Measurements from ENCODE around the gene ESYT3. TPM values are rescaled to one million over a fixed set of nuclear protein-coding genes. Genes with fewer than 3 reads are reported as not detected.
"Not testable (repeated sequence)": the region's sequence is repeated elsewhere in the genome, so short reads cannot be mapped to it uniquely, and the experiment has no call there.

ESYT3 gene
- total RNA-seq, 1 donor from 2014 or later = 0.31 TPM

DNA sequence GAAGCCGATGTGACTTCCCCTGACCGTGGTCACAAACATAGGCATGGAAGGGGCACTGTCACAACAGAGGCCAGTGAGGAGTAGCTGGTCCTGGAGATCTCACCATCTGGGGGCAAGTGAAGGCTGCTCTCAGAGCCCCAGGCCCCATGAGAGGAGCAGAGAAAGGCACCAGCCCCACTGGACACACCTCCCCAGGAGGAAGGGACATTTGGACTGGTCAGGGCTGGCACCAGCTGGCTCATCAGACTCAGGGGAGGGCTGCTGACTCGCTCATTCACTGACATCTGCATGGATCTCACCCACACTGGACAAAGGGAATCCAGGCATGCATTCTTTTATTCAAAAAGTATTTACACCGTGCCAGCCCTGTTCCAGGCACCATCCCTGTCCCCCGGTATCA, 26.8 kb downstream of the ESYT3 start:
- no peak for DNase-seq

DNA sequence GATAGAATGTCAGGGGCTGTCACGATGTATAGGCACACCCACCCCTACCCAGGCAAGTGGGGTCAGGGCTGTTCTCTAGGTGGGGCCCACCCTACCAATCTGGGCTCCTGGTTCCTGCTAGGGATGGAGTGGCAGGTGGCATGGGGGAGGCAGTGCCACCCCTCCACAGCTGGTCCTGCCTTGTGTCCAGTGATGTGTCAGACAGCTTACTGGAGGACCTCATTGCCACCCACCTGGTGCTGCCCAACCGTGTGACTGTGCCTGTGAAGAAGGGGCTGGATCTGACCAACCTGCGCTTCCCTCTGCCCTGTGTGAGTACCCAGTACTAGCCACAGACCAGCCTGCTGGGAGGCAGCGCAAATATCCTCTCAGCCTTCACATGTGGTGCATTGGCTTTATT, 27.5 kb downstream of the ESYT3 start:
- no peak for DNase-seq

DNA sequence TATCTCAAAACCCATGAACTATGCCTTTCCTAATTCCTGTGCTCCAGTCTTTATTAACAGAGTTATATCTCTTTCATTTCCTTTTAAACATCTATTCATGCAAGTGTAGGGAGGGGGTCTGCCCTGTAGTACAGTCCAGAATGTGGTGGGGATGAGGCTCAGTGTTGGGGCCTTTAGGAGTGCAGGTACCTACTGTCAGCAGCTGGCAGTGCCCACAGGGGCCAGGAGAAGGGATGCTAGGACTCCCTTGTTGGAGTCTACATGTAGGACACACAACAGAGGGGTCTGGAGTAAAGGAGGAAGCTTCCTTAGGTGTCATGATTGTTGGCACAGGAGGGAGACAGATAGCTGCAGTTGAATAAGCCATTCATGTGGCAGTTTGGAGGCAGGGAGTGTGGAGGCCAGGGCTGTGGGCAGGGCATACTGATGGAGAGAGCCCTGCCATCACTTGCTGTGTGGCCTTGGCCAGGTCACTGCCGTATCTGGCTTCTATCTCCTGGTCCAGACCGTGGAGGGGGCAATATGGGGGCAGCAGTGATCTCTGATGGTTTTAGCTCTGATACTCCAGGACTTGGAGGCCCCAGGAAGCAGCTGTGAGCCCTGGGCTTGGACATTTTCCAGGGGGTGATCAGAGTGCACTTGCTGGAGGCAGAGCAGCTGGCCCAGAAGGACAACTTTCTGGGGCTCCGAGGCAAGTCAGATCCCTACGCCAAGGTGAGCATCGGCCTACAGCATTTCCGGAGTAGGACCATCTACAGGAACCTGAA, 29.5 kb downstream of the ESYT3 start:
- no peak for DNase-seq

- DNase-seq = no peak
These were observed 30.1 kb downstream of the ESYT3 start for GRCh38 chr3:138464491-138464860.

- DNase-seq = no peak
These were observed 31.0 kb downstream of the ESYT3 start for GRCh38 chr3:138465451-138465850.

DNA sequence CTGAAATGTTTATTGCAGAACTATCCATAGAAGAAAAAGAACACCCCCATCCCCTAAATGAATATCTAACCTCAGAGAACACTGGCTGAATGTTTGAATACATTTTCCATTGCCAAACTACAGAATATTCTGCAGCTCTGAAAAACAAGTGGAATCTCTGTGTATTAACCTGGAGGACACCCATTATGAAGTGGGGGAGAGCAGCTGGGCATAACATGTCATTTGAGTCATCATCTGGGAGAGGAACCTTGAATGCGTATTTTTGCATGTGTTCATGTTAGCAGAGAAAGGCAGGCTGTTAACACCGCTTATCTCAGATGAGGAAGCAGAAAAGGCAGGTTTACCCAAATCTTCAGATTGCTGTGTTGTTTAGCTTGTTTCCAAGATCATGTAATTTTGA, 31.5 kb downstream of the ESYT3 start:
- no peak for DNase-seq

GRCh38 chr3:138467931-138468330, 33.5 kb downstream of the ESYT3 start:
- DNase-seq = no peak

GRCh38 chr3:138468451-138468850, 34.0 kb downstream of the ESYT3 start:
- no peak for DNase-seq

DNA sequence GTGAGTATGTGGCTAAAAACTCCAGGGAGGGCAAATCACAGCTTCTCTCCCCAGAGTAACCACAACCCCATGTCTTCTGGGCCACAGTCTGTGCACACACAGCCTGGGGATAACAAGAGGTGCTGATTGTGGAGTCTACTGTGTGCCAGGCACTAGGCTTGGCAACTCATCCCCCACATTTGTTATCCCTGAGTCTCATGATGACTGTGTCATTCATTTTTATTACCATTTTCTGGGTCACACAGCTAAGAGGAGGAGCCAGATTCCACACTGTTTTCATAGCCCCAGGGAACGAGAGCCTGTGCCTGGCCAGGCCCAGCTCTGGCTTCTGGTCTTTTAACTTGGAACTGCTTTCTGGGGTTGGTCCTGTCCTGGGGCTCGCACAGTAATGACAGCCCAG, 34.5 kb downstream of the ESYT3 start:
- no peak for DNase-seq

DNA sequence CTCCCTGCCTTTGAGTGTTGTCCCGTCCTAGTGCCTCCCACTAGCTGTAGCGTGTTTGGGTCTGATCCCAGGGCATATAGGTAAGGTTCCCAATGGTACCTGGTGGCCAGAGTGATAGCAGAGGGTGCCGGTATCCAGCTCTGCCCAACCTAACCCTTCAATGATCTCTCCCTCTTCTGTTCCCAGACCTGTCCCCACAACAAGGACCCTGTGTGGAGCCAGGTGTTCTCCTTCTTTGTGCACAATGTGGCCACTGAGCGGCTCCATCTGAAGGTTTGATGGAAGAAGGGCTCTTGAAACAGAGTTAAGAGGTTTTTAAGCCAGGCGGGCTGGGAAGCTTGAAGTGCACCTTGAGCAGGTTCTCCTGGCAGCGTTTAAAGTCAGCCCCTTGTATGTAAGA, 35.5 kb downstream of the ESYT3 start:
- DNase-seq = no peak

DNA sequence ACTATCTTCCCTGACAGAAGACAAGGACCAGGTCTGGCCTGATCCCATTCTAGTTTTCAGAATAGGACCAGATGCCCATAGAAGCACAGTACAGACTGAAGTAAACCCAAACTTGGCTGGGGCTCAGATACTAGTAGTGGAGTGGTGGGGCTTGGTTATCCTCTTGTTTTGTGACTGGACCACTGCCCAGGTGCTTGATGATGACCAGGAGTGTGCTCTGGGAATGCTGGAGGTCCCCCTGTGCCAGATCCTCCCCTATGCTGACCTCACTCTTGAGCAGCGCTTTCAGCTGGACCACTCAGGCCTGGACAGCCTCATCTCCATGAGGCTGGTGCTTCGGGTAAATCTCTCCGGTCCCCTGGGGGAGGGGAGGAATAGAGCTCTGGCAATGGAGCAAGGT, 36.3 kb downstream of the ESYT3 start:
- no peak for DNase-seq

- no peak for DNase-seq
These were observed 37.1 kb downstream of the ESYT3 start for GRCh38 chr3:138471481-138471880.

GRCh38 chr3:138472141-138472825, 37.9 kb downstream of the ESYT3 start:
- no peak for DNase-seq

GRCh38 chr3:138473391-138473790, 39.0 kb downstream of the ESYT3 start:
- no peak for DNase-seq

- DNase-seq = no peak
These were observed 39.7 kb downstream of the ESYT3 start for GRCh38 chr3:138474163-138474562.

DNA sequence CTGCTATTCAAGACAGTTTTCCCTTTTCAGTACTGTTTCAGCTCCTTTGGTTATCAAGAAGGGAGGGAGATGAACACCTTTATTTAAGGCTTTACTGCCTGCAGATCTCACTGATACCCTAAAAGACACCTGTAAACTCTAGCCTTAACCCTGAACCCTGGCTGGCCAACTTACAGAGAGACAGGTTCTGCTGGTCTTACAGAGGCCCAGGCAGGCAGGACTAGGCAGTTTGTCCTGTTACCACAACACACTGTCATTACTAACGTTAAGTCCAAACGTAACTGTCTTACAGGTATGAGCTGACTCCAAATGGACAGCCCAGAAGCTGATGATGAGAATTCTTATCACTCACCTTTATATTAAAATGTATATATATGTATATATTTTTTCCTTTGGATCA, 42.1 kb downstream of the ESYT3 start:
- no peak for DNase-seq

DNA sequence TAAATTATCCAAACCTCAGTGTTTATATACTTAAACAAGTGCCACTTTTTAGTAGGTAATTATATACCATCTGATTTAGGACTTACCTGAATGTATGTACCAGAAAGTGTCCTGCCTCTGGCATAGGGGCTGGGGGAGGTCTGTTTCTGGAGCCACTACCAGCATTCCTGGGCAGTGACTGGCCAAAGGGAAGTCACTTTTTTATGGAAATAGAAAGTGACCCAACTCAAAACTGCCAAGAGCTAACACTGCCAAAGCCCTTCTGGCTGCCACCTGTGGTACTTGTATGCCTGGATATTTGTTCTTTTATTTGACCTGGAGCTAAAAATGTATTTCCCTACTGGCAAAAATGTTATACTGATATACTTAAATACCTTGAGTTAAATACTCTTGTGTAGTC, 42.7 kb downstream of the ESYT3 start:
- DNase-seq = no peak

GRCh38 chr3:138477801-138478200, 43.4 kb downstream of the ESYT3 start:
- no peak for DNase-seq

GRCh38 chr3:138479438-138479863, 45.0 kb downstream of the ESYT3 start:
- DNase-seq = no peak

DNA sequence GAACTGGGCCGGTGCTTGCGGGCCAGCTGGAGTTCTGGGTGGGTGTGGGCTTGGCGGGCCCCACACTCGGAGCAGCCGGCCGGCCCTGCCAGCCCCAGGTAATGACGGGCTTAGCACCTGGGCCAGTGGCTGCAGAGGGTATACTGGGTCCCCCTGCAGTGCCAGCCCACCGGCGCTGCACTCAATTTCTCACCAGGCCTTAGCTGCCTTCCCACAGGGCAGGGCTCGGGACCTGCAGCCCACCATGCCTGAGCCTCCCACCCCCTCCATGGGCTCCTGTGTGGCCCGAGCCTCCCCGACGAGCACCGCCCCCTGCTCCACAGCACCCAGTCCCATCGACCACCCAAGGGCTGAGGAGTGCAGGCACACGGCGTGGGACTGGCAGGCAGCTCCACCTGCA, 50.3 kb downstream of the ESYT3 start:
- not testable (repeated sequence) for DNase-seq

DNA sequence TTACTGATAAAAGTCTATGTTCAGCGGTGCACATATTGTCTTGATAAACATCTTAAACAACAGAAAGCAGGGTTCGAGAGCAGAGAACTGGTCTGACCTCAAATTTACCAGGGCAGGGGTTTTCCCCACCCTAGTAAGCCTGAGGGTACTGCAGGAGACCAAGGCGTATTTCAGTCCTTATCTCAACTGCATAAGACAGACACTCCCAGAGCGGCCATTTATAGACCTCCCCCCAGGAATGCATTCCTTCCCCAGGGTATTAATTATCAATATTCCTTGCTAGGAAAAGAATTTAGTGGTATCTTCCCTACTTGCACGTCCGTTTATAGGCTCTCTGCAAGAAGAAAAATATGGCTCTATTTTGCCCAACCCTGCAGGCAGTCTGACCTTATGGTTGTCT, 52.2 kb downstream of the ESYT3 start:
- not testable (repeated sequence) for DNase-seq

DNA sequence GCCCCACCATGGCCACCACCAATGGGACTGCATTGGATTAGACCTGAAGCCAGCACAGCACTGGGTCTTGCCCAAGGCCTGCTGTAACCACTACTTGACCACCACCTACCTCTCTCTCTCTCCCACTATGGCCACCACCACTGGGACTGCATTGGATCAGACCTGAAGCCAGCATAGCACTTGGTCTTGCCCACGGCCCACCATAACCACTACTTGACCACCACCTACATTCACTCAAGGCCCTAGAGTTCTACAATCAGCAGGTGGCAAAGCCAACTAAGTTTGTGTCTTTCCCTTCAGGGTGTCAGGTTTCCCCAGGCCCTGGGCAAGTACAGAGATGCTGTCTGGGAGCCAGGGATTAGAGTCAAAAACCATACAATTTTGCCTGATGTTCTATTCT, 57.6 kb downstream of the ESYT3 start:
- no peak for DNase-seq

- DNase-seq = no peak
These were observed 58.7 kb downstream of the ESYT3 start for GRCh38 chr3:138492980-138493675.

All from occipital lobe (tissue), 2 donors.